ENCODE results near the gene XKR7. TPM values are rescaled to one million over a fixed set of nuclear protein-coding genes. Genes with fewer than 3 reads are reported as not detected.

Gene XKR7
- total and polyA plus RNA-seq, 10 of the 15 experiments (the other 5 are each of a cell fraction or from before 2014, with no cell fraction given), result not detected

DNA sequence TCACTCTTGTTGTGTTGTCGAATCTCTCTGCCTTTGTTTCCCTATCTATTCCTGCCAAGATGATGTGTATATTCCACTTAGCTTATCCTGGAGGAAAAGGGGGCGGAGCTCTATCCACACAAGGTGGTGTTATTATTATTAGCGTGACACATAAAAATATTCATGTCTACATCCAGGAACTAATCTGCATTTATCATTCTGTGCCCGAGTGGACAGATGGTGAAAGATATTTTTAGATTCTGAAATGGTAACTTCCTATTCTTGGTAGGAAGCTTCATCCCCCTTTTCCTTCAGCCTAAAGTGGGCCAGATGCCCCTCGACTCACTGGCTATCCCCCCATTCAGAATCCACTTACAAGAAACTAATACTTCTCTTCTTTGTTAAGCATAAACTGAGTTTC is 2.0 kb downstream of the XKR7 start (continued):
- no peak for TF ChIP-seq MYC (IDR thresholded peaks at IDR 0.05; ENCODE audit: insufficient read depth, insufficient read length, insufficient replicate concordance, low read length, severe bottlenecking)

- Histone ChIP-seq H3K4me3 (no peak overlapping the region), H4K20me1 (ENCODE audit: control insufficient read depth, insufficient read depth) (peaks cover 2% of the 10 kb centered on the region; the same call in 1 of the 2 replicates), H3K4me1 (ENCODE audit: control insufficient read depth, insufficient read depth, low read length) (no peaks in the 10 kb centered on the region), H3K27me3 (replicated peaks in 1 of 2; ENCODE audit: control insufficient read depth in 2 of 2, insufficient read depth in 2 of 2, low read length in 1 of 2) (peaks cover 0 to 6% of the 10 kb centered on the region in 2 experiments; a peak in 3 of 4 replicates), H3K36me3 (ENCODE audit: control insufficient read depth in 2 of 2, insufficient read depth in 2 of 2, low read length in 1 of 2) (no peaks in the 10 kb centered on the region), H3K4me2 (ENCODE audit: control insufficient read depth, insufficient read depth) (no peak overlapping the region), H3K9ac (ENCODE audit: control insufficient read depth, insufficient read depth, low read length) (no peak overlapping the region), H3K79me2 (ENCODE audit: control insufficient read depth, insufficient read depth, low read length) (no peaks in the 10 kb centered on the region), H2AFZ (ENCODE audit: control insufficient read depth, low read depth, low read length) (no peak overlapping the region), H3K27ac (ENCODE audit: control insufficient read depth, insufficient read depth) (no peak overlapping the region), H3K9me3 (replicated peaks; ENCODE audit: control insufficient read depth, insufficient read depth, low read length) (no peaks in the 10 kb centered on the region)
- RAD21 ChIA-PET (ENCODE audit: unreplicated experiment), result interaction anchor here (1.0 kb wide), 1 partner anchor 119 kb away, joined by 3 read pairs; no protein-coding TSS in a partner anchor
- ATAC-seq (no peak), FAIRE-seq (no peak), DNase-seq (ENCODE audit: low read depth, low spot score) (no peak)
- 2% methylated on average over 4 of the region's 4 CpGs for WGBS (ENCODE audit: insufficient coverage, insufficient replicate concordance, low lambda C conversion rate, missing lambda C conversion rate)
- intact Hi-C loops (cut with micrococcal nuclease; ENCODE audit: unreplicated experiment), result no loop called here
- in situ Hi-C loops (cut with MboI), result no loop called here
- no TSS peak for BruUV-seq (replicated peaks)
- CTCF ChIA-PET, result interaction anchor here (1.2 to 2.8 kb wide), 3 partner anchors 15 to 120 kb away, joined by 3 to 12 read pairs (median 3); no protein-coding TSS in a partner anchor
- POLR2A ChIA-PET, result no interaction called here
- SMC1A ChIA-PET (ENCODE audit: uncharacterized antibody, unreplicated experiment), result interaction anchor here (0.9 to 2.1 kb wide), 4 partner anchors 9 to 126 kb away, joined by 4 to 5 read pairs (median 4); no protein-coding TSS in a partner anchor
- TF ChIP-seq SP1 (IDR thresholded peaks at IDR 0.05; ENCODE audit: low read depth, low read length) (no peak), WRNIP1 (IDR thresholded peaks at IDR 0.05; ENCODE audit: borderline replicate concordance, low read depth, low read length) (no peak), ZBTB4 (CRISPR knock-in tag; IDR thresholded peaks at IDR 0.05) (no peak), NRF1 (conservative IDR thresholded peaks at IDR 0.05; ENCODE audit: low read depth, low read length) (no peak), MLLT1 (IDR thresholded peaks at IDR 0.05) (no peak), ZNF24 (IDR thresholded peaks at IDR 0.05) (no peak), ZNF622 (IDR thresholded peaks at IDR 0.05) (no peak), RFX5 (IDR thresholded peaks at IDR 0.05; ENCODE audit: low read depth, low read length) (no peak), YBX1 (IDR thresholded peaks at IDR 0.05) (no peak), EED (IDR thresholded peaks at IDR 0.05; ENCODE audit: low read depth) (no peak), SIX5 (IDR thresholded peaks at IDR 0.05; ENCODE audit: low read depth, low read length, severe bottlenecking) (no peak)
- TF ChIP-seq, protein P1, sequence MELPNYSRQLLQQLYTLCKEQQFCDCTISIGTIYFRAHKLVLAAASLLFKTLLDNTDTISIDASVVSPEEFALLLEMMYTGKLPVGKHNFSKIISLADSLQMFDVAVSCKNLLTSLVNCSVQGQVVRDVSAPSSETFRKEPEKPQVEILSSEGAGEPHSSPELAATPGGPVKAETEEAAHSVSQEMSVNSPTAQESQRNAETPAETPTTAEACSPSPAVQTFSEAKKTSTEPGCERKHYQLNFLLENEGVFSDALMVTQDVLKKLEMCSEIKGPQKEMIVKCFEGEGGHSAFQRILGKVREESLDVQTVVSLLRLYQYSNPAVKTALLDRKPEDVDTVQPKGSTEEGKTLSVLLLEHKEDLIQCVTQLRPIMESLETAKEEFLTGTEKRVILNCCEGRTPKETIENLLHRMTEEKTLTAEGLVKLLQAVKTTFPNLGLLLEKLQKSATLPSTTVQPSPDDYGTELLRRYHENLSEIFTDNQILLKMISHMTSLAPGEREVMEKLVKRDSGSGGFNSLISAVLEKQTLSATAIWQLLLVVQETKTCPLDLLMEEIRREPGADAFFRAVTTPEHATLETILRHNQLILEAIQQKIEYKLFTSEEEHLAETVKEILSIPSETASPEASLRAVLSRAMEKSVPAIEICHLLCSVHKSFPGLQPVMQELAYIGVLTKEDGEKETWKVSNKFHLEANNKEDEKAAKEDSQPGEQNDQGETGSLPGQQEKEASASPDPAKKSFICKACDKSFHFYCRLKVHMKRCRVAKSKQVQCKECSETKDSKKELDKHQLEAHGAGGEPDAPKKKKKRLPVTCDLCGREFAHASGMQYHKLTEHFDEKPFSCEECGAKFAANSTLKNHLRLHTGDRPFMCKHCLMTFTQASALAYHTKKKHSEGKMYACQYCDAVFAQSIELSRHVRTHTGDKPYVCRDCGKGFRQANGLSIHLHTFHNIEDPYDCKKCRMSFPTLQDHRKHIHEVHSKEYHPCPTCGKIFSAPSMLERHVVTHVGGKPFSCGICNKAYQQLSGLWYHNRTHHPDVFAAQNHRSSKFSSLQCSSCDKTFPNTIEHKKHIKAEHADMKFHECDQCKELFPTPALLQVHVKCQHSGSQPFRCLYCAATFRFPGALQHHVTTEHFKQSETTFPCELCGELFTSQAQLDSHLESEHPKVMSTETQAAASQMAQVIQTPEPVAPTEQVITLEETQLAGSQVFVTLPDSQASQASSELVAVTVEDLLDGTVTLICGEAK (IDR thresholded peaks at IDR 0.05; ENCODE audit: borderline replicate concordance), result no peak
These were observed 4.6 kb downstream of the XKR7 start for GRCh38 chr20:31972471-31973021.

Measured in GM12878 (cell line).